G401 (cell line): Measurements from ENCODE around the gene RPS6KA3. TPM values are rescaled to one million over a fixed set of nuclear protein-coding genes. Genes with fewer than 3 reads are reported as not detected.

Experiments
- DNase-seq: peaks from one replicate; pipeline ENCODE4 v3.0.0-alpha.2; 2015; ENCODE audit warnings: low spot score
- in situ Hi-C: cut with HindIII; loops from 2 replicates; pipeline ENCODE4 v1.10.0; 2016; ENCODE audit warnings: low sequenced_read_pairs, mixed read lengths
- total RNA-seq: library from RNA; depleted of rRNA; stranded (reverse); fragments of >200 nt; shearing (Covaris generic); gene quantifications from 2 replicates; pipeline ENCODE4 v1.2.3, GENCODE V29; 2014

RPS6KA3 gene
- total RNA-seq, 1 experiment from 2014 or later = 15.4 TPM

DNA sequence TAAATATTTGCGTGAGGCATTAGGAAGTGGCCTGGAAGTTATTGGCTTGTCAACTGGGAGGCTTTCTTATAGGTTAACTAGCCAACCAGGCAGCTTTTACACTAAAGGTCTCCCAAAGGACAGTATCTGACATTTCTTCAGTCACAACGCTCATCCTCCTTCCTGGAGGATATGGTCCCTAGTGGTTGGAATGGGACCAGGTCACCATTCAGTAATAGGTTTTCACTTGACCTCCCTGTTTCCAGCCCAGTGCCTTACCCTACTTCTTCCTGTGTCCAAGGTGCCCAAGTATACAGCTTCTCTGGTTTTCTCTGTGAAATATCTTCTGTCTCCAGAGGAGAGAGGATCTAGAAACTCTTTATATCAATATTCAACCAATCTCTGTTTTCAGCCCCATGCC is 38.5 kb downstream of the RPS6KA3 start:
- DNase-seq = no peak
- in situ Hi-C loops = no loop called here

DNA sequence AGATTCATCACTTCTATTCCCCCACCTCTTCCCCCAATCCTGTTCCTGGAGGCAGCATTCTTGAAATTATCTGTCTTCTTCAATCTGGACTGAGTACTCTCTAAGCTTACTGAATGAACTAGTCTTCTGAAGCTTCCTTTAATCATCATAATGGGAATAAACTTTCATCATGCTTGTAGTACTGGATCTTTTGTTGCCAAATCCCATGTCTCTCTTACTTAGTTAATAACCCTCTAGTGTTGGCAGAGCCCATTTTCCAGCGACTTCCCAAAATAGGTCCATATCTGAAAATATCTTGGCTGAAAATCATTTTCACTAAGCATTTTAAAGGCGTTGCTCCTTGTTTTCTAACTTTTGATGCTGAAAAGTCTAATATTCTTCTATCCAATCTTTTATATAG is 39.6 kb downstream of the RPS6KA3 start:
- peak; percentile 19 for DNase-seq
- in situ Hi-C loops = no loop called here

DNA sequence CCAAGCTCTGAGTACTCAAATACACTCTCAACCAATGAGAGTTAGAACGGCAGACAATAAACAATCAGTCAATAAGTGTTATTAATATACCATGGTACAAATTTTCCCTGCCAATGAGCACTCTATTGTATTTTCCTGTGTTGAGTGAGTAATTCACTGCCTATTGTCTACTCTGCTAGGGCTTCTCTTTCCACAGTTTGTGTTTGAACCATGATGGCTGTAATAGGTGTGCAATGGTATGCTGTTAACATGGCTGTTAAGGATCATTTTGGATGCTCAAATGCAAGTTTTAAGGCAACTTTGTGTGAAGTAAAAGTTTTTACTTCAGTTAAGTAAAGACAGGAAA is 41.2 kb downstream of the RPS6KA3 start:
- in situ Hi-C loops = no loop called here
- no peak for DNase-seq

DNA sequence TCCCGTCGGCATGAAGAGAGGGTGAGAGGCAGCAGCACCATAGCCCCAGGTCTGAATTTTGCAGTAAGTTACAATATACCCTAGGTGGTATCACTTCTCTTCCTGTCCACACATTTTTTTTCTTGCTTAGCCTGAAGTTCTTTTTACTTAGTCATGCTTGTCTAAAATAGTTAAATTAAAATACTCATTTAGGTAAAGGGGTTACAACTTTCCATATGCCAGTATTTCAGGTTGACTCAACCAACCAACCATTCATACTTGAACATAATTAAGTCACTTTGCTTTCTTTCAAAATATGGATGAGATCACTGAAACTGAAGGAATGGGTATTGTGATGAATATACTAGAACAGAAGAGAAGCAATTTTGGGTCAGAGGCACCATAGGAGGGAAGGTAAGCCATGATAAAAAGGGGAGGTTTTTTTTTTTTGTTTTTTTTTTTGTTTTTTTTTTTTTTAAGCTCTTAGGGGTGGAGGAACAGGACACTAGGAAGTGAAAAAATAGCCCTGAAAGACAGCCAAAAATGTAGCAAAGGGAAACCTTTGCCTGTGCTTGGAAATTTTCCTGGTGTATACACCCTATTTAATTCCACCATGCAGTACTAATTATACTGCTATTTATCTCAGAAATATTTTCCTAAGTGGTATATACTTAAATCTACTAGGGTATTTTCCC is 41.8 kb downstream of the RPS6KA3 start:
- DNase-seq = peak; percentile 64
- in situ Hi-C loops = no loop called here

DNA sequence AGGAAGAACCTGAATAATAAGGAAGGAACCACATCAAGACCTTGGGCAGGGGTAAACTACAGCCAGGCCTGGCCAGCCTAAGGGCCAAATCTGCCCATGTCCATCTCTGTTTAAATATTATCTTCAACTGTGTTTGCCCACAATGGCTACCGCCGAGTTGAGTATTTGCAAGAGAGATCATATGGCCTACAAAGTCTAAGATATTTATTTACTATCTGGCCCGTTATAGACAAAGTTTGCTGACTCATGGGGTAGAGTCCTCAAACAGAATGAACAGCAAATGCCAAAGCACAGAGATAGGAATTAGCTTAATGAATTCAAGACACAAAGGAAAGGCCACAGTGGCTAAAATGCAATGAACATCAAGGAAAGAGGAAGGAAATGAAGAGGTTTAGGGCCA is 44.8 kb downstream of the RPS6KA3 start:
- in situ Hi-C loops = no loop called here
- DNase-seq = no peak

DNA sequence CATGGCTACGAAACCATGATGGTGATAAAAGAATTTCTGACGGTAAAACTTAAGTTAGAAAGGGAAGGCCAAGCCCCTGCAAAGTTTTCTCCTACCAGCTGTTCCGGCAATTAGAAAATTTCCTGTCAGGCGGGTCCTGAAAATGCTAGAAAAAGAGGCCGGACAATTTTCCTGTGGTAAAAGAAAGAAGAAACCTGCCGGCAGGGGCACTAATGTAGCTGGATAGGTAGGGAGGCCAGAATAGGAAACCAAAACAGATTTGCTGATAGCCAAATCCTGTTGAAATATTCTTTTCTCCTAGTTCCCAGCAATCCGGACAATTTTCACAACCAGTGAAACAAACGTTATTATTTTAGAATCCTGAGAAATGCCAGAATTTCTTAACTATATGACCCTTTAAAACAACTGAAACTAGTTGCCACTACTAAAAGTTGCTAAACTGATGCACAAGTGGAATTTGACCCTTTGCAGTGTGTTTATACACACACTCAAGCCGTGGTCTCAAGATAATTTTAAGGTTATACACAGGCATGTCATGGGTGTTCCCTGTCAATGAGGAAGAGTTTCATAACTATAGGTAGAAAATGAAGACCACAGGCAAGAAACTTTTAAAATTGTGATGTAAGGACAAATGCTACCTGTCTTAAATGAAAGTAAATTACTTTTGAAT is 47.7 kb downstream of the RPS6KA3 start:
- in situ Hi-C loops = no loop called here
- DNase-seq = no peak

DNA sequence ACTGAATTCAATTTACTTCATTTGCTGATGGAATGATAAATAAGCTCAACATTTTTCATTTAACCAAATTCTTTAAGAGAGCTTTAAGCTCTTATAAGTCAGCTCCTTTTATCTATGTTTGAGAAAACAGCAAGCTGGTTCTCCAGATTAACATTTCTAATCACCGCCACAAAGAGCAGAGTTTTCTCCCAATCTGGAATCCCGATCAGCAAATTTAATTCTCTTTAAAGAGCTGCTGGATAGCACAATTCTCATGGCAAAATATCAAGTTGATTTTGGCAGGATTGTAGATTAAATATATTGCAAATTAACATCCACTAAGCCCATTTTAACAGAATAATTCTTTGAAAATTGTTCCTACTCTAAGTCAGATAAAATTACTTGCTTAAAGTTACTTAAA is 48.8 kb downstream of the RPS6KA3 start:
- DNase-seq = peak; percentile 7
- in situ Hi-C loops = no loop called here

DNA sequence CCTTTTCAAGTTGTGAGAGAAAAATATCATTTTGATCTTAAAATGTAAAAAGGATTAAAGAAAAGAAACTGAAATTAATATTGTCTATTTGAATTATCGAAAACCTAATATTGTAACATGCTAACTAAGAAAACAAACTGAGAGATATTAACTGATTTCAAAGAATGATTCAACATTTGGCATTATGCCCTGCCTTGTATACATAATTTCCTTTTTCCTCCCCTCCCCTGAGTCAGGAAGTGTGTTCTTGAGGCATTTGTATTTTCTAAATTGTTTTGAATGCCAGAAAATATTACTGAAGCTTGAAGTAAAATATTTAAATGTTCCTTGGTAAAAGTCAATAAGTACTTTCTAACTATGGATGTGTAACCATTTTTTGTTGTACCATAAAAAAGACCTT is 49.4 kb downstream of the RPS6KA3 start:
- in situ Hi-C loops = no loop called here
- DNase-seq = peak; percentile 25

DNA sequence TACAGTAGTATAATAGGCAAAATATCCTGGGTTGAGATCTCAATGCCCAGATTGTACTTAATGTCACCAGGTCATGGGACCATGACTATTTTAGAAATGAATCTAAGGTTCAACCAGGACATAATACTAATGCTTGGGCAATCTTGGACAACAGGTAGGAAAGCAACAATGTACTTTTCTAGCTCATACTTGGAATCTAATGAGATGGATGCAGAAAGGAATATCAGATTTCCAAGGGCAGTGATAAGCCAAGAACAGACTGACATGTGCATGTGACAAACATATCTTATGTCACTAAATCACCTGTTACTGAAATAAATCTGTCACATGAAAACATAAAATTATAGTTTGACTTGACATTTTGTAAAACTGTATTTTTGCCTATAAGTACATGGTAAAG is 51.1 kb downstream of the RPS6KA3 start:
- in situ Hi-C loops = no loop called here

DNA sequence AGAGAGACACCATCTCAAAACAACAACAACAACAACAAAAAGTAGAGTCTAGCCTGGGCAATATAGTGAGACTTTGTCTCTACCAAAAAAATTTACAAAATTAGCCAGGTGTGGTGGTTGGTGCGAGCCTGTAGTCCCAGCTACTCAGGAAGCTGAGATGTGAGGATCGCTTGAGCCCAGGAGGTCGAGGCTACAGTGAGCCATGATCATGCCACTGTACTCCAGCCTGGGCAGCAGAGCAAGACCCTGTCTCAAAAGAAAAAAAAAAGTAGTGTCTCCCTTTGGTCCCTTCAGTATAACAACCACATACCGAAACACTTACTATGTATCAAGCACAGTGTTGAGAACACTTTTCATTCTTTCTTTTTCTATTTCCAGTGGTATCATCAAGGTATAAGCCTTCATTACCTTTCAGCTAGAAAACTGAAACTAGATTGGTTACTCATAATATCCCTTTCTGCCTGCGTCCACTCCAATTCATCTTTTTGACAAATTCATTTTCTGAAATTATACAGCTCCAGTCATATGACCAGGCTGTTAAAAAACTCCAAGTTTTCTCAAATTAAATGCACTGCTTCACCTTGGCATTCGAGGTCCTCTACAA is 54.1 kb downstream of the RPS6KA3 start:
- in situ Hi-C loops = no loop called here
- no peak for DNase-seq

More for the DNA sequence above, 51.1 kb downstream of the RPS6KA3 start:
- DNase-seq = no peak

DNA sequence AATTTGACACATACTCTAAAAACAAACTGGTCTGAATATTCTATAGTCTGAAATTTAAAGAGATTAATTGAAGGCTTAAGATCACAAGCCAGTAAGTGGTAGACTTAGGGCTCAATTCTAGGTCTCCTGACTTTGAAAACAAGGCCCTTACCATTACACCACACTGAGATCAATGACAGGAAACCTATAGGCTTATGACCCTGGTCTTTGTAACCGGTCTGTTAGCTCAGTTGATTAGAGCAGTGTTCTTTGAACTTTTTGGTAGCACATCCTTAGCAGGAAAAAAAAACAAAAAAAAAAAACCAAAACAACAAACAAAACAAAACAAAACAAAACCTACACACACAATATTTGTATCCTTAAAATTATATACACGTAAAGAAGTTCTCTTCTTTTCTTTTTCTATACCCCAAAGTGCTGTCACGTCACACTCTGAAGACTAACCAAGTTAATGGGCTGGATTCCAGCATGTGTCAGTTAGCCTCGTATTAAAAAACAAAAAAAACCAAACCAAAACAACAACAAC is 55.4 kb downstream of the RPS6KA3 start:
- in situ Hi-C loops = no loop called here
- no peak for DNase-seq

DNA sequence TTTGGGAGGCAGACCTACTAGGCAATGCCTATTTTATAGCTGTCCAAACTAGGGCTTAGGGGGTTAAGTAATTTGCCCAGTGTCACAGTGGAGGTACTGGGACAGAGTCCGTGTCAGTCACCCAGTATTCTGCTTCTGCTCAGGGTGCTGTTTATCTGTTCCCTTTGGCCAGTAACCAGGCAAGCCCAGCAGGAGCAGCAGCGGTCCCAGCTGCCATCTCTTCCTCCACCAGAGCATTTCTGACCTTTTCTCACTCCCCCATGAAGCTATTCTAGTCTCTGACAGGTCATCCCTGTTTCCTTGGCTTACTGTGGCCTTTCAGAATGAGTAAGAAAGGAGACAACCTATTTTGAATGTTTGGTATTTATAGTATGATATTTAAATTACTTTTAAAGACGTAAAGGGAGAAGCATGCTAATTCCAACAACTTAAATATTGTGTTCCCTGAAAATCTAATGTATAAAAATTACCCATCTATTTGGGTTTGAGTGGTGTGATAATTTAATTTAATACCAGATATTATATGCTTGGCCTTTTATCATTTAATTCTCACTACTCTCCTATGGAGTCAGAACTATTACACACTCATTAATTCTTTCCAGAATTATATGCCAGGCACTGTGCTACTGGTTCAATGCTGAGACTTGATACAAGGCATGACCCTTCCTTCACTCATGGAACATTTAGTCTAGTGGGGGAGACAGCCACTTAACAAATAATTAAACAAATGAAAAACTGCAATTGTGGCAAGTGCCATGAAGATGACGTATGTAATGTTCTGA is 60.6 kb downstream of the RPS6KA3 start:
- in situ Hi-C loops = no loop called here
- DNase-seq = peak; percentile 62

DNA sequence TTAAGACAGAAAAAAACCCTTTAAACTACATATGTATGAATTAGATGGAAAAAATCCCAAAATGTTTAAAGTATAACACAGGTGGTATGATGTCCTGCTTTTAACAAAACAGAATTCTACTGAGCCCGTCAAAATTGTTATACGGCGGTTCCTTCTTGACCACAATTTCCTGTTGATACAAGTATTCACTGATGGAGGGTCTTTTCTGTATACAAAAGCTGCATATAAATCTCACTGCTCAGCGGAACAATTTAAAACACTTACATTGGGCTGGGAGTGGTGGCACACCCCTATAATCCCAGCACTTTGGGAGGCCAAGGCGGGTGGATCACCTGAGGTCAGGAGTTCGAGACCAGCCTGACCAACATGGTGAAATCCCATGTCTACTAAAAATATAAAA is 62.4 kb downstream of the RPS6KA3 start:
- in situ Hi-C loops = no loop called here
- no peak for DNase-seq

DNA sequence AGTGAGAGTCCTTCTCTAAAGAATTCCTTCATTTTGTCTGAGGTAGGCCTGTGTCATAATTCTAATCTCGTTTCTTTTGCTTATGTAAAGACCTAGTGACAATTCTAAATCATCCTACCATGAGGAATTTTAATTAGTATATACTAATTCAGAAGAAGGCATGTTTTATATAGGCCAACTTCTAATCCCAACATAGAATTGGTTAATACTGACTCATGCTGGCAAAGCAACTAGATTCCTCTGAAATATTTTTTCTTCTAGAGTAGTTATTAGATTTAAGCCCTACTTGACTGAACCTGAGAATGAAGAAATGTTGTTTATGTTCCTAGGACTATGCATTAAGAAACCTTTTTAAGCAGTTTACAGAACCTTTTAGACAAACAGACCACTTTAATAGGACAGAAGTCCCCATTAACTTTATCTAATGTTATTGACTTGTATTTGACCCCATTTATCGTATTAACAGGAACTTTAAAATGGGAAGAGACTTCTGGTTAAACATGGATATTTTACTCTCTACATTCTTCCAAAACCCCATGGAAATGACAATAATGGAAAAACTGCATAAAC is 69.0 kb downstream of the RPS6KA3 start:
- in situ Hi-C loops = no loop called here
- DNase-seq = no peak

DNA sequence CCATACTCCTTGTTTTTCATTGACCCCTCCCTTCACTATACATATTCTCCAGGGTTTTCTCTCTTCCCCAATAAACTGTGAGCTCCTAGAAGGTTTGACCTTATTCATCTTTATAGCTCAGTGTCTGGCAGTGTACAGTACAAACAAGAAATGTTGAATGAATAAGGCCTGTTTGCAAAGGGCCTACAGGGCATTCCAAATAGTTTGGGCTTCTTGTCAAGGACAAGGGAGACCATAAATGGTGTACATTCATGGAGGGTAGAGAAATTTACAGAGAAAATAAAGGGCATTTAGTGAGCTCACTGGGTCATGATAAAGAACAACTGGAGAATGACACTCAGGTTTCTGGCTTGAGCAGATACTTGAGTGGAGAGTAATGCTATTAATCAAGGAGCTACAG is 77.5 kb downstream of the RPS6KA3 start:
- DNase-seq = no peak

DNA sequence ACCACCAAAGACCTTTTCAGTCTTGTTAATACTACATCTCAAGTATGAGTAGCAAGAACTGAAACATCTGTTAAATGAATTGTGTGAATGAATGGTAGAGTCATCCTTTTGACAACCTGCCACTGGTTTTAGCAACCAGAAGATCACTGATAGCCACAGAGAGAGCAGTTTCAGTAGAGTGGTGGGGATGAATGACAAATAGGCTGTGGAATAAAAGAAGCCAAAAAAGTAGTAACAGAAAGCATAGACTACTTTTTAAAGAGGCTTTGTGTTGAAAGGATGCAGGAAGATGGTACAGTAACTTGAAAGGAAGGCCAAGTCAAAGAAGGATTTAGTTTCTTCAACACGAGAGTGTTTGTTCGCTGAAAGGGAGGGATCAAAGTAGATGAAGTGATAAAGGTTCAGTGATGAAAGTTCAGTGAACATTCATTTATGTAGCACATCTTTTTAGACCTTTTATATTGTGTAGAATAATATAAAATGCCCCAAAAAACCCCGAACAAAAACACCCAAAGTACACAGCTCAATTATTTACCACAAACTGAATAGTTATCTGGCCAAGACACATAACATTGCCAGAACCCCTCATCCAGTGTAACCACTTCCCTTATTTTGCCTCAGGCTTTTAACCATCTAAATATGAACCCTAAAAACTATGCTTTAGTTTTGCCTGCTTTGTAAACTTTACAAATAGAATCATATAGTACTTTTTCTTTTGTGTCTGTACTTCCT is 84.9 kb downstream of the RPS6KA3 start:
- in situ Hi-C loops = no loop called here
- DNase-seq = no peak

More for the DNA sequence above, 77.5 kb downstream of the RPS6KA3 start:
- in situ Hi-C loops = no loop called here

DNA sequence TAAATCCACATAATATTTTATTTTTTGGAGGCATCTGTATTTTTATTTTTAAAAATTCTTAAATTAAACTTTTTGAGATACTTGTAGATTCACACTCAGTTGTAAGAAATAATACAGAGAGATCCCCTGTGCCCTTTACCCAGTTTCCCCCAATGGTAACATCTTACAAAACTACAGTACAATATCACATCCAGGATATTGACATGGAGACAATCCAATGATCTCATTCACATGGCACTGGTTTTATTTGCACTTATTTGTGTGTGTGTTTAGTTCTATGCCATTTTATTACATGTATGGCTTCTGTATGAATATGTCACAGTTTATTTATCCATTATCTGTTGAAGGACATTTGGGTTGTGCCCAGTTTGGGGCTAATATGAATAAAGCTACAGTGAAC is 89.6 kb downstream of the RPS6KA3 start:
- in situ Hi-C loops = no loop called here
- no peak for DNase-seq

DNA sequence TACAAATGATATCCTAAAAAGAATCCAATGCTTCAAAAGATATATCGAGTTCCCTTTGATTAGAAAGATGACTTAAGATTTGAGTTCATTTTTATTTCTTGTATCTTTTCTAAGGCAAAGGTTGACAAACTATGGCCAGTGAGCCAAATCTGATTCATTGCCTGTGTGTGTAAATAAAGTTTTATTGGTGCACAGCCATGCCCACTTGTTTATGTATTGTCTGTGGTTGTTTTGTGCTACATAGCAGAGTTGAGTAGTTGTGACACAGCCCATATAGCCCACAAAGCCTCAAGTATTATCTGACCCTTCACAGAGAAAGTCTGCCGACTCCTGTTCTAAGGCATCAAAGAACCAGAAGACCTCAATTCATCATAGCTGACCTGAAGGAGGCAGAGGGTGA is 92.9 kb downstream of the RPS6KA3 start:
- in situ Hi-C loops = no loop called here
- DNase-seq = no peak

DNA sequence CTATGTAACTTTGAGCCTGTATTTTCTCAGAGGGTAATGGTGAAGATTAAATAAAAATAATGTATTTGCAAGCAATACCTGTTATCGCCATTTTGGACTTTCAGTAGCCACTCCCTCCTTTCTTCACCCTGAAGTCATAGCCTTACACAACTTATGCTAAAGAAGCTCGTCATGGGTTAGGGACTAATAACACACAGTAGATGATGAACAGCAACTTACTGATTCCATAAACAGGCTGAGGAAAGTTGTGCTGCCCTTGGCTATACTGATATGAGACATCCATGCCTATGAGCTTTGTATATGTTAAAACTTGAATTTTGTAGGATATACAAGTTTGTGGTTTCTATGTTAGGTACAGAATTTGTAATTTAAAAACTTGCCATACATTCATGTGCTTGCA is 93.4 kb downstream of the RPS6KA3 start:
- in situ Hi-C loops = no loop called here
- no peak for DNase-seq
